ENCODE results near the gene OXA1L.
"Not testable (repeated sequence)": the region's sequence is repeated elsewhere in the genome, so short reads cannot be mapped to it uniquely, and the experiment has no call there.

OXA1L gene

DNA sequence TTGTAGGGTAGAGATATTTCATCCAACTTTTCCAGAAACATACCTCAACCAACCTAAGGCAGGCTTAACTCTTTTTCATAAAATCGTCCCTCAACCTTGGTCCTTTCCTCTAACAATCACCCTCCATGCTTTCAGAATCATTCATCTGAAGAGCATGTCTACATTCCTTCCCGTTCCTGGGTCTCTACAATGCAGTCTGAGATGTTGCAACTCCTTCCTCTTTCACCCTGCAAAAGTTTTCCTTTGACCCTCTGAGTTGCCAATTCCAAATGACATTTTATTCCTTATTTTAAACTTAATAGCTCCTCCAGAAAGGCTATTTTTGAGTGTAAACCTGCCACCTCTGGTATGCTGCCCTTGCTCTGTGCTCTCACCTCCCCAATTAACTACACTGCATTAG is 32.0 kb downstream of the OXA1L start:
- DNase-seq (ENCODE audit: low read depth in 2 of 2), result no peak

DNA sequence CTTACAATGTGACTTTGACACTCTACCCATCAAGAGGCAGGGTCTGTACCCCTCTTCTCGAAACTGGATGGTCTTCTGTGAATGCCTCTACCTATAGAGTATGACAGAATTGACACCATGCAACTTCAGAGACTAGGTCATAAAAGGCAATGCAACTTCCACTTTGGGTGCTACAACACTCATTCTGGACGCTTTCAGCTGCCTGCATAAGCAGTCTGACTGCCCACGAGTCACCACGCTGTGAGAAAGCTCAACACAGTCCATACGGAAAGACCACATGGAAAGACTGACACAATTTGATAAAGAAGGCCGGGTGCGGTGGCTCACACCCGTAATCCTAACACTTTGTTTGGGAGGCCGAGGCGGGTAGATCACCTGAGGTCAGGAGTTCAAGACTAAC is 33.9 kb downstream of the OXA1L start:
- DNase-seq (ENCODE audit: low read depth in 2 of 2), result no peak

DNA sequence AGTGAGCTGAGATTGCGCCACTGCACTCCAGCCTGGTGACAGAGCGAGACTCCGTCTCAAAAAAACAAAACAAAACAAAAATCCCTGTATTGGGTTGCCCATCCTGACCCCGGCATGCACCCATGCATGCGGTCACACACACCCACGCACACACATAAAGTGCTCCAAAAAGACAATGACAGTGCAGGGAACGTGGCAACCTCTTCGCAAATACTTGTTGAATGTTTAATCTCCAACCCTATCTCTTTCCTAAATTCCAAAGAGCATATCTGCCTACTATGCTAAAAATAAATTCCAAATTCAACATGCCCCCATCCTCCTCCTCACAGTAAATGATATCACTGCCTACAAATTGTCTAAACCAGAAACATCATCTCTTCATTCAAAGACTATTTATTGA is 35.2 kb downstream of the OXA1L start:
- no peak for DNase-seq (ENCODE audit: low read depth in 2 of 2)

DNA sequence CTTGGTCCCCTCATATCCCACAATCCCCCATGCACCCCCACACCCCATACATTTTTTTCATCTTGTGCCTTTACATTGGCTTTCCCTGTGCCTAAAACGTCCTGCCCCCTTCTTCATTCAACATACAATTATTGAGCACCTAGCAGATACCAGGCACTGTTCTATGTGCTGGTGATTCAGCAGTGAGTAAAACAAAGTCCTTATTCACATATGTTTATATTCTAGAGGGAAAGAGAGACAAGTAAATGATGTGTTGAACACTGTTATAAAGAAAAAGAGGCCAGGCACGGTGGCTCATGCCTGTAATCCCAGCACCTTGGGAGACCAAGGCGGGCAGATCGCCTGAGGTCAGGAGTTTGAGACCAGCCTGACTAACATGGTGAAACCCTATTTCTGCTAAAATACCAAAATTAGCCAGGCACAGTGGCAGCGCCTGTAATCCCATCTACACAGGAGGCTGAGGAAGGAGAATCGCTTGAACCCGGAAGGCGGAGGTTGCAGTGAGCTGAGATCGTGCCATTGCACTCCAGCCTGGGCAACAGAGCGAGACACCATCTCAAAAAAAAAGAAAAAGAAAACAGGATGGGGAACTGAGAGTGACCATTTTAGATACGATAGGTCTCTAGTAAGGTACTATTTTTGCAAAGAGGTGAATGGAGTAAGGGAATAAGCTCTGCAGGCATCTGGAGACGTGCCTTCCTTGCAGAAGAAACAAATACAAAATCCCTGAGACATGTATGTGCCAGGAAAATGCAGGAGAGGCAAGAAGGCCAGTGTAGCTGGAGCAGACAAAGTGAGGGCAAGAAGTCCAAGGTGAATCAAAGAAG is 36.6 kb downstream of the OXA1L start:
- no peak for DNase-seq (ENCODE audit: low read depth in 2 of 2)

DNA sequence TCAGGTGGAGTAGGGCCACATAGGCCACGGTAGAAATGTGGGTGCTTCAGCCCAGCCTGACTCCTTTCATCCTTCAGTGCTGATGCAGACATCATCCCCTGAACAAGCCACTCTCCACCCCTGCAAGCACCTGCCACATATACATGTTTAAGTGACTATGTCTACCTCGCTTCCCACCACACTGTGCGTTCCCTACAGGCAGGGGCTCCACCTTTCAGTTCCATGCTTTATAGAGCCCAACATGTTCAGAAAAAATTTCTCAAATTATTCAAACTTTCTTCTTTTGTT is 37.1 kb downstream of the OXA1L start:
- no peak for DNase-seq (ENCODE audit: low read depth in 2 of 2)

DNA sequence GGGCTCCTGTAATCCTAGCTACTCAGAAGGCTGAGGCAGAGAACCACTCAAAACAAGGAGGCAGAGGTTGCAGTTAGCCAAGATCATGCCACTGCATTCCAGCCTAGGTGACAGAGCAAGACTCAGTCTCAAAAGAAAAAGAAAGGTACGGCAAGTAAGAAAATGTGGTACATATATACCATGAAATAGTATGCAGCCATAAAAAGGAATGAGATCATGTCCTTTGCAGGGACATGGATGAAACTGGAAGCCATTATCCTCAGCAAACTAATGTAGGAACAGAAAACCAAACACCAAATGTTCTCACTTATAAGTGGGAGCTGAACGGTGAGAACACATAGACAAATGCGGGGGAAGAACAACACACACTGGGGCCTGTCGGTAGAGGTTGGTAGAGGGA is 38.7 kb downstream of the OXA1L start:
- DNase-seq (ENCODE audit: low read depth in 2 of 2), result not testable (repeated sequence)

DNA sequence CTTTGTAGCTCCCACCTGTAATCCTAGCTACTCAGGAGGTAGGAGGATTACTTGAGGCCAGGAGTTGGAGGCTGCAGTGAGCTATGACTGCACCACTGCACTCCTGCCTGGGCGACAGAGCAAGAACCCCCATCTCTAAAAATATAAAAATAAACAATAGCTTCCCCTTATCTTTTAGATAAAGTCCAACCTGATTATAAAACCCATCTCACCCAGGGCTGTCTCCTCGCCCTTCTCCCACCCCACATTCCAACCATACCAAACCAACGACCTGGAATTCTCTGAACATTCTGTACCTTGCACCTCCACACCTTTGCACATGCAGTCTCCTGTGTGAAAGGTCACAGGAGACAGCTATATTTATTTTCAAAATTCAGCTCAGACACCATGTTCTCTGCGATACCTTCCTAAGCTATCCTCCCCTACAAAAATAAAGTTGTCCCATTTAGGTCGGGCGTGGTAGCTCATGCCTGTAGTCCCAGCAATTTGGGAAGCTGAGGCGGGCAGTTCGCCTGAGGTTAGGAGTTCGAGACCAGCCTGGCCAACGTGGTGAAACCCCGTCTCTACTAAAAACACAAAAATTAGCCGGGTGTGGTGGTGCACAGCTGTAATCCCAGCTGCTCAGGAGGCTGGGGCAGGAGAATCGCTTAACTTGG is 41.1 kb downstream of the OXA1L start:
- DNase-seq (ENCODE audit: low read depth in 2 of 2), result no peak

DNA sequence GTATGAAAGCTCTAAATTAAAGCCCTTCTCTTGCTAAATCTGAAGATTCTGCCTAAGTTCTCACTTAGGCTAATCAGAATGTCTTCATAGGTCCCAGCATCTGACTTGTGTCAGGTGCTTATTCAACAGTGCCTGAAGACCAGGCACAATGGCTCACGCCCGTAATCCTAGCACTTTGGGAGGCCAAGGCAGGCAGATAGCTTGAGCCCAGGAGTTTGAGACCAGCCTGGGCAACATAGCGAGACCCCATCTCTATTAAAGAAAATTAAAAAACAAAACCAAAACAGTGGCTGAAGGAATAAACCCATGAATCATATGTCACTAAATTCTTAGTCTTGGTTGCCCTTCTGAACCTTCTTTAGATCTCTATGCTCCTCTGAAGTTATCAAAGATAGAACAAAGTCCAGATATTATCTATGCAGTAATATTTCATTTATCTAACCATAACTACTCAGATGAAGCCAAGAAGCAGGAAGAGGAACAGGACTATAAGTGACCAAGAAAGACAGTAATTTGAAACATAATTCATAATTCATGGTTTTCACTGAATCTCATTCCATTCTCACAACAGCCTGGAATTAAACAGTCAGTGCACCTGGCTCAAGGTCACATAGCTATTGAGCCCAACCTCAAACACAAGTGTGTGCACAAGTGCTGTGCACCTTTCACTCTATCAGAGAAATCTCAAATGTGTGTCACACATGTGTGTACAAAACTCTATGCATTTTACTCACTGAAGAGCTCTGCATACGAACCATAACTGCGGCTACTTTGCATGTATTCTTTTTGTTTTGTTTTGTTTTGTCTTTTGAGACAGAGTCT is 42.1 kb downstream of the OXA1L start:
- DNase-seq (ENCODE audit: low read depth in 2 of 2), result no peak

DNA sequence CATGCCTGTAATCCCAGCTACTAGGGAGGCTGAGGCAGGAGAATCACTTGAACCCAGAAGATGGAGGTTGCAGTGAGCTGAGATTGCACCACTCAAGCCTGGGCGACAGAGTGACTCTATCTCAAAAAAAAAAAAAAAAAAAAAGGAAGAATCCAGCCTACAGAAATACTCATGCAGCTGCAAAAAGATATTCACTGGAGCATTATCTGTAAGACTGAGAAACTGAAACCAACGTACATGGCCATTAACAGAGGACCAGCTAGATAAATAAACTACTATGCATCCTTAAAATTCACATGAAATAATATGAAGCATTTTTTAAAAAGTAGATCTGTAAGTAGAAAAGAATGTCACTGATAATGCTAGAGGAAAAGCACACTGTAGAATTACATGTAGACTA is 45.2 kb downstream of the OXA1L start:
- DNase-seq (ENCODE audit: low read depth in 2 of 2), result no peak

DNA sequence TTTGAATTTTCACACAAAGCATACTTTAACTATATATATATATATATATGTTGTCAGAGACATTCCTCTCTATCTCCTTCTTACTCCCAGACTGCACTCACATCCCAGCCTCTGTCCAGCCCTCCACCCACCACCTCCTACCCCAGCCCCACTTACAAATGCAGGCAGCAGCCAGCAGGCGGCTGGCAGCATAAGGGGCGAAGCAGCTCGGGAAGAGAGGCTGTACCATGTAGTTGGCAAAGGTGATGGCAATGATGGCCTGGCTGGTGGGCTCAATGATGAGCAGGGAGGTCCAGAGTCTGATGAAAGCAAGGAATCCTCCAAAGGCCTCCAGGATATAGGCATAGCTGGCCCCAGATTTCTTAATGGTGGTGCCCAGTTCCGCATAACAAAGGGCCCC is 46.3 kb downstream of the OXA1L start:
- DNase-seq (ENCODE audit: low read depth in 2 of 2), result no peak

DNA sequence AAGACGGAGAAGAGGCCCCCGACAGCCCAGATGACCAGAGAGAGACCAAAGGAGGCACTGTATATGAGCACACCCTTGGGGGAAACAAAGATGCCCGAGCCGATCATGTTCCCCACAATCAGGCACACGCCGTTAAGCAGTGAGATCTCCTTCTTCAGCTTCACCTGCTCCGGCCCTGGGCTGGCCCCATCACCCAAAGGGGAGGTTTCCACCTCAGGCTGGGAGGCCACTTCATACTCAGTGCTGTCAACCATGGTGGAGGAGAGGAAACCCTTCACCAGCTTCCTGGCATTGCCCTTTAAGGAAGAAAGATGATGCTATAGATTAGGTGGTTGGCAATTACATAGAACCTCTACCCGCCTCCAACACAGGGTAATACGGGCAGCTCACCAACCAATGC is 46.7 kb downstream of the OXA1L start:
- DNase-seq (ENCODE audit: low read depth in 2 of 2), result no peak

DNA sequence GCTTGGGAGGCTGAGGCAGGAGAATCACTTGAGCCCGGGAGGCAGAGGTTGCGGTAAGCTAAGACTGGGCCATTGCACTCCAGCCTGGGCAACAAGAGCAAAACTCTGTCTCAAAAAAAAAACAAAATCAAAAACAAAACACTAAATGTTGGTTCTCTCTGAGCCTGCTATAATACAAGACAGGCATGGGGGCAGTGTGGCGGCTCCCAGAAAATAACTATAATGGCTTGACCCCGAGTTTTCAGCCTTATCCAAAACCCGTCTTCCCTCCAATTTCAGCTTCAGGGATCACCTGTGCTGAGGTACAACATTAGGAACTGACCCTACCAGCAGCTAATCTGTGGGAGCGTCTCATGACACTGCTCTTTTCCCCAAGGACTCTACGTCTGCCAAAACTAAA is 47.9 kb downstream of the OXA1L start:
- no peak for DNase-seq (ENCODE audit: low read depth in 2 of 2)

DNA sequence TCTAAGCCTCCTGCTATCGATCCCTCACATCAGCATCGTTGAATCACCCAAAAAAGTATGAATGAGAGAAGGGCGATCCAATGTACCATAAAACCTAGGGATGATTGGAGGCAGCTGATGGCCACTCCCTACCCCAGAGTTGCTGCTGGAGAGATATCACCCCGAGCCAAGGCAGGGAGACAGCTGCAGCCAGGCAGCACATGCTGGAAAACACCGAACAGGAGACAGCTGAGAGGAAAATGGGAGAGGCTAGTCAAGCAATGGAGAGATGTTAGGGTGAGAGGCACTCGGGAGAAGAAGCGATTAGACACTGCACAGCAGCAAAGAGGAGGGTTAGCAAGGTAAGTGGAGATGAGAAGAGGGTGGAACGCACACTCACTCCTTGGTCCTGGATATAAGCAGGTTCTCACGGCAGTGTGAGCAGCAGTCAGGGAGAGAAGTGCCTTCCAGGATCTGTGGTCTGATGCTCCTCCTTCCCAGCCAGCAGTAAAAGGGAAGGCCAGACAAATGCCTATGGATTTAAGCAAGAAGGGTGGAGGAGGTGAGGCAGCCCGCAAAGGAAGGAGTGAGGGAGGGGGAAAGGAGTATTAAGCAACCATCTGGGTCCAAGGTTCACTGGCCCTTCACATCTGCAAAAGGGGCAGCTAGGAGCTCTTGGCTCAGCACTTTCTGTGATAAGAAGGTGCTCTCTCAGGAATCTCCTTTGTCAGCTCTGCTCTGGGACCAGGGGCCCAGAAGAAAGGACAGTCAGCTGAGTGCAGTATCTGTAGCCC is 48.6 kb downstream of the OXA1L start, which contains the start of gene SLC7A7:
Gene SLC7A7 (minus strand): TSS at position 495 of the 773 bp plus-strand sequence. CDS start 2,037 bp downstream, outside the sequence.
- no peak for DNase-seq (ENCODE audit: low read depth in 2 of 2)

DNA sequence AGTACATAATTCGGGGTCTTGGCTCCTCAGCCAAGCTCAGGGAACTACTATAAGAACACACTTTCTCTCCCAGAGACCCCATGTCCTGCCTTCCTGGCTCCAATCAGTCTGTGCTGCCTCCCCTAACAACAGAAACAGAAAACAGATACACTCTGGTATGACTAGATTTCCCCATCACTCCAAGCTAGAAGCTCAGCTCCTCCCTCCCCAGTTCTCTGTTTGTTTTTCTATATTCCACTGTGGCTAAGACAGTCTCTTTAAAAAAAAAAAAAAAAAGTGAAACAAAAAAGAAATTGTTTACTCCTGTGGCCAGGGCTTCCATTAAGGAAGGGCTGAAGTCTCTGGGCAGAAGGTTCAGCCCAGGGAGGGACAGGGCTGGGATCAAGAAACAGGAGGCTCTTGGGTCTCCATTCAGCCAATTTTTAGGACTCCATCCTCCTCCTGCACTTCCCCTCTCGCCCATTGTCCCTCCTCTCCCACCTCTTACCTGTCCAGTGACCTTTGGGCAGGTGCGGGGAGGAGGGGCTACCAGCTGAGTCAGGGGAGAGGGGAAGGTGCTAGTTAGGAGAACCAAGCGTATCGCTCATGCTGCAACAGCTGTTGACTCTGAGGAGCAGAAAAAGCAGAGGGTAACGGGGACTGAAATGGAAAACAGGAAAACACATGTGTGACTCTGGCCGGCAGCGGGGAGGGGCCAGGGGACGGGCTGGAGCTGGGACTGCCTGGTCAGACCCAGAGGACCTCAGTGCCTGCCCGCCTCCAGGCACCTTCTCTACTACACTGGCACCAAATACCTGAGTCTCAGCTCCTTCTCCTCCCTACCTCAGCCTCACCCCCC is 52.9 kb downstream of the OXA1L start:
- no peak for DNase-seq (ENCODE audit: low read depth in 2 of 2)

DNA sequence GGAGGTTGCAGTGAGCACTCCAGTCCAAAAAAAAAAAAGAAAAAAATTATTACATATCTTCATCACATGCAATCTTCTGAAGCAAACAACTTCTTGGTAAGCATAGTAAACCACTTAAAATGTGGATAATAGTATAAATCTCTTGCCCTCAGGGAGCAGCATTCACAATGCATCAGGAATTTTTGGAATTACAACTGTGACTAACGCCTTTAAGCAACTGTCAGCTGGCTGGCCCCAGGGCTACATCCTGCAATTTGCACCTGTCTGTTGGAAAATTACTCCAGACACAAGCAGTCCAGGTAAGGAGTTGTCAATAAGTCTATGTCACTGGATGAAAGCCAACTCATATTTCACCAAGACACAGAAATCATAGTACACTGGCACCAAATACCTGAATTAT is 54.2 kb downstream of the OXA1L start:
- DNase-seq (ENCODE audit: low read depth in 2 of 2), result no peak

DNA sequence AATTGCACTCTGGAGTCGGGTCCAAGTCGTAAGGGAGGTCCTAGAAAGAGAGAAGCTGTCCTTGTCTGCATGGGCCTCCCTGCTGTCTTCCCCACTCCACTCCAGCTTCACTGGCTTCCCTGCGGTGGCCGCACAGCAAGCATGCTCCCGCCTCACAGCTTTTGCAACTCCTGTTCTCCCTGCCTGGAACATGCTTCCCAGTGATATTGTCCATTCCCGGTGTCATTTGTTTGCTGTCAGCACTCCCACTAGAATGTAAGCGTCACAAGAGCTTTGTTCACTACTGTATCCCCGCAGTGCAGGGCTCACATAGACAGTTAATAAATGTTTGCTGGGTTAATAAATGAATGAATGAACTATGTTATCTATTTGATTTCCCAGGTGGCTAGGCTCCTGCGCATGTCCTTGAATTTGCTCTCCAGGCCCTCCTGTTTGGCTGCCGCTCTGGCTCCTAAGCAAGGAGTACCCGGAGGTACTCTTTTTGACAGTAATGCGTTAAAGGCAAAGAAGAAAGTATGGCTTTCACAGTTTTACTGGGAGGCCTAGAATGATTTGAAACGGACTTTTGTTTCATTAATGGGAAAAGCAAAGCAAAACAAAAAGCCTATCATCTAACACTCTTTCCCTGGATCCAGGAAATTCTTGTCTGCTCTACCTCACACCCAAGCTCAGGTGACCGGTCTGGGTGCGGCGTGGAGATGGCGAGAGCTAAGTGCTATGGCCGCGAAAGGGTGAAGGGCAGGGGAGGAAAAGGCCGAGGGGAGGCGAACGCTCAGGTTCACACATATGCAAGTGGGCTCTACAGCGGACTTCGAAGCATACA is 54.9 kb downstream of the OXA1L start:
- no peak for DNase-seq (ENCODE audit: low read depth in 2 of 2)

DNA sequence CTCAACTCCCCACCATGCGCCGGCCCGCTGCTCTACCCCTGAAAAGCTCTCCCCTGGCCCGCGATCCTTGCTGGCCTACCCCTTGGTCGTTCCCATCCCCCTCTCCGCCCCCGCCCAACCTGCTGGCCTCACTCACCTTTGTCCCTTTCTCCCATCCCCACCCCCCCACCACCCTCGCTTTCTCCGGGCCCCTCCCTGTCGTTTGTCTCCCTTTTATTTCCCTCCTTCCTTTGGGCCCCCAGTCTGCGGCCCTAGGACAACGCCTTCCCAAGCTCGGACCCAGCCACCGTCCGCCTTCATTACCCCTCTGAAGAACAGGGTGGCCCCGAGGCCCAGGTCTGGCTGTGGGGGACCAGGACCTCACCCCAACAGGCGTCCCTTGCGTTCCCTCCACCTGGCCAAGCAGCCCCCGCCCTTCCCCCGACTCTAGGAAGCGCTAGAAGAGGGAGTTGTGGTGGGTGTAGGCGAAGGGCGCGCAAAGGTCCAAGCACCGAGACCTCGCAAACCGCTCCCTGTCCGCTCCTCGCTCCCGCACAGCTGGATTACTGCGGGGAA is 55.6 kb downstream of the OXA1L start:
- DNase-seq (ENCODE audit: low read depth in 2 of 2), result no peak

All from stimulated activated CD4-positive, alpha-beta T cell treated with anti-CD3 and anti-CD28 coated beads, Interleukin-12 subunit alpha, Interleukin-12 subunit beta, amount 100 ng/mL, for 24 hours (primary cell).